Astrocyte of the cerebellum (primary cell): ENCODE measurements around the gene CACNA1S.

ENCODE experiments used
- DNase-seq: peaks from one replicate; pipeline ENCODE4 v3.0.0-alpha.2; 2011; ENCODE audit warnings: low read depth
- H3K4me3 ChIP-seq: 2 replicates; pipeline ENCODE4 v1.5.1; 2011; ENCODE audit warnings: mild to moderate bottlenecking, low read depth, low read length, moderate library complexity
- CTCF ChIP-seq: IDR thresholded peaks from 2 replicates; pipeline ENCODE4 v1.5.1; 2012; ENCODE audit warnings: low read length, low read depth, moderate library complexity, mild to moderate bottlenecking; ENCODE audit errors: missing control alignments
- in situ Hi-C: cut with HindIII; loops from 2 replicates; pipeline ENCODE4 v1.10.0; 2017; ENCODE audit warnings: low sequenced_read_pairs

CACNA1S gene

GRCh38 chr1:201044119-201044518, 68.1 kb downstream of the CACNA1S start:
- no peak for DNase-seq
- no peak overlapping the region for H3K4me3 ChIP-seq
- in situ Hi-C loops: loop anchor here (10.0 kb wide), 1 partner anchor 79 kb away; no protein-coding TSS in a partner anchor
- no peak for TF ChIP-seq CTCF

GRCh38 chr1:201042779-201043461, 69.3 kb downstream of the CACNA1S start:
- H3K4me3 ChIP-seq: no peak overlapping the region
- in situ Hi-C loops: loop anchor here (10.0 kb wide), 1 partner anchor 78 kb away; no protein-coding TSS in a partner anchor
- peak; percentile 93 for TF ChIP-seq CTCF
- peak; percentile 53 for DNase-seq

GRCh38 chr1:201041011-201041410, 71.2 kb downstream of the CACNA1S start:
- no peak overlapping the region for H3K4me3 ChIP-seq
- DNase-seq: no peak
- in situ Hi-C loops: loop anchor here (10.0 kb wide), 1 partner anchor 76 kb away; no protein-coding TSS in a partner anchor
- no peak for TF ChIP-seq CTCF

- no peak for TF ChIP-seq CTCF
- in situ Hi-C loops: loop anchor here (10.0 kb wide), 2 partner anchors 75 to 475 kb away; no protein-coding TSS in a partner anchor
- no peak overlapping the region for H3K4me3 ChIP-seq
- no peak for DNase-seq
Observed at GRCh38 chr1:201039876-201040275, 72.3 kb downstream of the CACNA1S start.

- H3K4me3 ChIP-seq: no peak overlapping the region
- no peak for TF ChIP-seq CTCF
- DNase-seq: no peak
- in situ Hi-C loops: loop anchor here (10.0 kb wide), 1 partner anchor 475 kb away; no protein-coding TSS in a partner anchor
Observed at GRCh38 chr1:201039418-201039817, 72.8 kb downstream of the CACNA1S start.

- no peak overlapping the region for H3K4me3 ChIP-seq
- TF ChIP-seq CTCF: no peak
- no peak for DNase-seq
- in situ Hi-C loops: loop anchor here (10.0 kb wide), 1 partner anchor 474 kb away; no protein-coding TSS in a partner anchor
Observed at GRCh38 chr1:201038186-201038876, 73.9 kb downstream of the CACNA1S start.
